Breast epithelium (tissue), 3 donors: ENCODE data around the gene SF3A2.

Experiments used
- POLR2A ChIP-seq: fragments of 450-650 bp; IDR thresholded peaks from one replicate; pipeline ENCODE4 v1.6.1; 2016; ENCODE audit warnings: antibody characterized with exemption, mild to moderate bottlenecking, moderate library complexity
- POLR2AphosphoS5 ChIP-seq, 3 donors: sonication (generic); formaldehyde crosslinking; IDR thresholded peaks; one replicate each; pipeline ENCODE4 v1.6.1; 2017; ENCODE audit warnings: antibody characterized with exemption in 3 of 3
- TF ChIP-seq, protein P1 (sequence below), 3 donors: fragments of 450-650 bp; IDR thresholded peaks; one replicate each; pipeline ENCODE4 v1.5.1; 2016 to 2017; ENCODE audit warnings: antibody characterized with exemption in 3 of 3, mild to moderate bottlenecking in 3 of 3, moderate library complexity in 3 of 3

DNA sequence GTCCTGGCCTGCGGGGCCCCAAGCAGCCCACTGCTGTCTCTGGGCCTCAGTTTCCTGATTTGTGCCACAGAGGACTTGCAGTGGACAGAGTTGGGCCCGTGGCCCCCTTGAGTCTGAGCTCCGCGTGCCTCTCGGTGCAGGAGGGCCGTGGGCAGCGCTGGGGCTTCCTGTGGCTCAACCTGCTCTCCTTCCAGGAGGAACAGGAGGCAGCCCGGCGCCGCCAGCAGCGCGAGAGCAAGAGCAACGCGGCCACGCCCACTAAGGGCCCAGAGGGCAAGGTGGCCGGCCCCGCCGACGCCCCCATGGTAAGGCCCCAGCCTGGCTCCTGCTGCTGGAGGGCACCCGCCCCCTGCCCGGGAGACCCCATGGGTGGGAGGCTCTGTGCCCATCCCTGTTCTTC, 26.4 kb upstream of the SF3A2 start:
- no peak for TF ChIP-seq POLR2A
- TF ChIP-seq POLR2AphosphoS5 (IDR thresholded peaks at IDR 0.05), result no peak
- TF ChIP-seq, protein P1, sequence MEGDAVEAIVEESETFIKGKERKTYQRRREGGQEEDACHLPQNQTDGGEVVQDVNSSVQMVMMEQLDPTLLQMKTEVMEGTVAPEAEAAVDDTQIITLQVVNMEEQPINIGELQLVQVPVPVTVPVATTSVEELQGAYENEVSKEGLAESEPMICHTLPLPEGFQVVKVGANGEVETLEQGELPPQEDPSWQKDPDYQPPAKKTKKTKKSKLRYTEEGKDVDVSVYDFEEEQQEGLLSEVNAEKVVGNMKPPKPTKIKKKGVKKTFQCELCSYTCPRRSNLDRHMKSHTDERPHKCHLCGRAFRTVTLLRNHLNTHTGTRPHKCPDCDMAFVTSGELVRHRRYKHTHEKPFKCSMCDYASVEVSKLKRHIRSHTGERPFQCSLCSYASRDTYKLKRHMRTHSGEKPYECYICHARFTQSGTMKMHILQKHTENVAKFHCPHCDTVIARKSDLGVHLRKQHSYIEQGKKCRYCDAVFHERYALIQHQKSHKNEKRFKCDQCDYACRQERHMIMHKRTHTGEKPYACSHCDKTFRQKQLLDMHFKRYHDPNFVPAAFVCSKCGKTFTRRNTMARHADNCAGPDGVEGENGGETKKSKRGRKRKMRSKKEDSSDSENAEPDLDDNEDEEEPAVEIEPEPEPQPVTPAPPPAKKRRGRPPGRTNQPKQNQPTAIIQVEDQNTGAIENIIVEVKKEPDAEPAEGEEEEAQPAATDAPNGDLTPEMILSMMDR (IDR thresholded peaks at IDR 0.05), result no peak
